K562 (cell line): ENCODE results near the gene APBB2. TPM values are rescaled to one million over a fixed set of nuclear protein-coding genes. Genes with fewer than 3 reads are reported as not detected.

Source experiments
- ATAC-seq: fragments of 200-7000 bp; cut with Tn5 transposase; 3 replicates; pipeline ENCODE4 v1.9.1; 2020; ENCODE audit warnings: moderate library complexity
- BruUV-seq: library from RNA; stranded (reverse); fragments of 400-500 nt; replicated peaks from 2 replicates; lab custom pipeline; 2021; lab: Mats Ljungman, UMichigan
- CTCF ChIA-PET: fragments of 300-600 bp; formaldehyde crosslinking; extraction: SDS; loops from one replicate; lab custom pipeline; 2021; ENCODE audit warnings: low intra/inter-chr PET ratio; lab: Yijun Ruan, JAX
- POLR2A ChIA-PET: fragments of 300-600, 350-650 bp; sonication (Branson Sonifier 250); formaldehyde crosslinking; extraction: SDS; loops from one replicate; lab custom pipeline; 2021; ENCODE audit warnings: antibody characterized with exemption, inconsistent platforms; lab: Yijun Ruan, JAX
- DNase-seq, 4 experiments: peaks; one replicate each; pipeline versions ENCODE4 v3.0.0 to v3.0.0-alpha.2; 2011 to 2018; ENCODE audit warnings: low spot score in 3 of 4, mixed read lengths in 3 of 4; ENCODE audit errors: extremely low read depth in 1 of 4
- FAIRE-seq: peaks from 2 replicates; lab custom pipeline; 2011; peaks lifted over from hg19 to GRCh38; lab: Jason Lieb, UNC
- H2AFZ ChIP-seq: 2 replicates; pipeline ENCODE4 v1.6.0; 2011; ENCODE audit warnings: low read depth, low read length, control low read depth, inconsistent platforms
- H3K27ac ChIP-seq: fragments of 200-600 bp; 3 replicates; pipeline ENCODE4 v1.8.0; 2011; ENCODE audit warnings: low read depth, mild to moderate bottlenecking, control low read depth, inconsistent platforms, low read length, moderate library complexity, mixed read lengths; ENCODE audit errors: extremely low read depth
- H3K27me3 ChIP-seq, 2 experiments: fragments of 300-600 bp in 1 of 2; 2 replicates in 1 of 2; 3 replicates in 1 of 2; pipeline versions ENCODE4 v1.6.0 to v1.8.0; 2011; ENCODE audit warnings: inconsistent platforms in 2 of 2, low read length in 2 of 2, mild to moderate bottlenecking in 1 of 2, mixed read lengths in 1 of 2, moderate library complexity in 1 of 2; ENCODE audit not compliant: control insufficient read depth in 2 of 2, insufficient read depth in 2 of 2
- H3K36me3 ChIP-seq: fragments of 300-600 bp; 3 replicates; pipeline ENCODE4 v1.8.0; 2011; ENCODE audit warnings: mild to moderate bottlenecking, low read length, inconsistent platforms; ENCODE audit not compliant: control insufficient read depth, insufficient read depth
- H3K4me1 ChIP-seq, 2 experiments: fragments of 200-600 bp in 1 of 2; replicated peaks in 1 of 2; 2 replicates in 1 of 2; 3 replicates in 1 of 2; pipeline versions ENCODE4 v1.5.1 to v1.8.0; 2011; ENCODE audit warnings: inconsistent platforms in 2 of 2, low read length in 2 of 2, mild to moderate bottlenecking in 1 of 2, mixed read lengths in 1 of 2, moderate library complexity in 1 of 2; ENCODE audit not compliant: control insufficient read depth in 2 of 2, insufficient read depth in 2 of 2
- H3K4me2 ChIP-seq: 2 replicates; pipeline ENCODE4 v1.6.1; 2011; ENCODE audit warnings: low read length, control low read depth, inconsistent platforms, mixed read lengths; ENCODE audit not compliant: insufficient read depth
- H3K4me3 ChIP-seq: fragments of 200-600 bp; sonication (generic), shearing (Covaris generic); 2 replicates; pipeline ENCODE4 v1.5.1; 2016; ENCODE audit warnings: control low read depth, inconsistent platforms
- H3K79me2 ChIP-seq: fragments of 200-600 bp; 3 replicates; pipeline ENCODE4 v1.8.0; 2011; ENCODE audit warnings: low read length, inconsistent platforms; ENCODE audit not compliant: control insufficient read depth, insufficient read depth
- H3K9ac ChIP-seq, 2 experiments: 2 replicates each; pipeline versions ENCODE4 v1.6.0 to v1.6.1; 2011; ENCODE audit warnings: low read depth in 2 of 2, low read length in 2 of 2, control low read depth in 1 of 2, inconsistent platforms in 1 of 2, mild to moderate bottlenecking in 1 of 2, mixed read lengths in 1 of 2; ENCODE audit not compliant: insufficient read depth in 1 of 2
- H3K9me1 ChIP-seq: one replicate; pipeline ENCODE4 v1.6.0; 2011; ENCODE audit warnings: inconsistent platforms, mild to moderate bottlenecking, low read length, moderate library complexity; ENCODE audit not compliant: control insufficient read depth, insufficient read depth
- H3K9me3 ChIP-seq: replicated peaks from 2 replicates; pipeline ENCODE4 v1.5.1; 2011; ENCODE audit warnings: low read depth, low read length, inconsistent platforms; ENCODE audit not compliant: control insufficient read depth, insufficient read depth
- H4K20me1 ChIP-seq: replicated peaks from 2 replicates; pipeline ENCODE4 v1.6.1; 2011; ENCODE audit warnings: low read length, inconsistent platforms, mixed read lengths; ENCODE audit not compliant: control insufficient read depth, insufficient read depth
- CCNT2 ChIP-seq: IDR thresholded peaks from 2 replicates; pipeline ENCODE4 v1.6.1; 2011; ENCODE audit warnings: borderline replicate concordance, low read depth, mild to moderate bottlenecking, moderate library complexity, mixed read lengths, low read length; ENCODE audit not compliant: insufficient read length; ENCODE audit errors: extremely low read depth
- CHCHD3 ChIP-seq: fragments of 250-450 bp; sonication (Bioruptor Pico); IDR thresholded peaks from 2 replicates; pipeline ENCODE4 v2.1.2; 2022; ENCODE audit warnings: mild to moderate bottlenecking
- CHD1 ChIP-seq: fragments of 200-600 bp; sonication (generic); IDR thresholded peaks from one replicate; pipeline ENCODE4 v1.6.1; 2012; ENCODE audit warnings: mild to moderate bottlenecking, moderate library complexity, low read length, inconsistent platforms
- ETS2 ChIP-seq: IDR thresholded peaks from 2 replicates; pipeline ENCODE4 v1.6.1; 2016; ENCODE audit warnings: borderline replicate concordance, missing genetic modification characterization, mild to moderate bottlenecking, moderate library complexity, missing compliant biosample characterization; ENCODE audit not compliant: poor library complexity, severe bottlenecking
- ILF3 ChIP-seq: fragments of 450-650 bp; IDR thresholded peaks from 2 replicates; pipeline ENCODE4 v1.6.1; 2018; ENCODE audit warnings: antibody characterized with exemption, mild to moderate bottlenecking, moderate library complexity, borderline replicate concordance
- KLF6 ChIP-seq: fragments of 250-450 bp; sonication (Bioruptor Pico); IDR thresholded peaks from 2 replicates; pipeline ENCODE4 v1.4.0; 2020; ENCODE audit warnings: mild to moderate bottlenecking, moderate library complexity, borderline replicate concordance
- MCM5 ChIP-seq: fragments of 450-650 bp; IDR thresholded peaks from 2 replicates; pipeline ENCODE4 v1.6.1; 2016; ENCODE audit warnings: low read depth
- NFIC ChIP-seq: fragments of 450-650 bp; IDR thresholded peaks from 2 replicates; pipeline ENCODE4 v1.6.1; 2017; ENCODE audit warnings: mild to moderate bottlenecking, inconsistent platforms
- NFRKB ChIP-seq: fragments of 450-650 bp; IDR thresholded peaks from 2 replicates; pipeline ENCODE4 v1.6.1; 2016; ENCODE audit warnings: low read depth
- PRMT5 ChIP-seq: sonication (generic); formaldehyde crosslinking; IDR thresholded peaks from 2 replicates; pipeline ENCODE4 v1.5.0; 2020; ENCODE audit warnings: missing genetic modification reagents
- ZNF23 ChIP-seq: fragments of 250-450 bp; sonication (Bioruptor Pico); IDR thresholded peaks from 2 replicates; pipeline ENCODE4 v1.4.0; 2020; ENCODE audit warnings: mild to moderate bottlenecking
- WGBS: fragments of 100-300 bp; shearing (Covaris generic); methylation state at CpG from one replicate; pipeline ENCODE4 v1.1.6; 2016; ENCODE audit warnings: low coverage, mixed read lengths; ENCODE audit not compliant: insufficient coverage; ENCODE audit errors: missing lambda C conversion rate; 5-methylcytosine and 5-hydroxymethylcytosine counted together
- in situ Hi-C: fragments of 300-500 bp; cut with MboI; formaldehyde crosslinking; loops from 4 replicates; pipeline ENCODE4 v1.15.0; 2018; ENCODE audit warnings: inconsistent platforms, mixed read lengths
- intact Hi-C: fragments of 100-400 bp; cut with micrococcal nuclease; formaldehyde crosslinking; loops from 2 replicates; pipeline ENCODE4 v1.14.2; 2022
- polyA plus RNA-seq, 8 experiments: library from polyadenylated mRNA; depleted of rRNA in 4 of 8; stranded (reverse) in 5 of 8; unstranded in 3 of 8; fragments of >200 nt; fragmentation: Nextera tagmentation in 2 of 8; fragmentation: Illumina TruSeq in 1 of 8; extraction: Ambion mirVana in 2 of 8; extraction: Trizol in 1 of 8; gene quantifications; 2 replicates each; pipeline versions ENCODE4 v1.2.1 to v1.2.3, GENCODE V29; 2011 to 2014; ENCODE audit warnings: inconsistent platforms in 1 of 8, missing spikeins in 1 of 8
- total RNA-seq, 7 experiments: library from RNA; depleted of rRNA in 6 of 7; stranded (reverse); fragments of >200 nt in 6 of 7; fragmentation: Illumina TruSeq in 2 of 7; extraction: Trizol in 2 of 7; gene quantifications; 2 replicates each; pipeline versions ENCODE4 v1.2.1 to v1.2.3, GENCODE V29; 2011 to 2021; ENCODE audit warnings: low replicate concordance in 1 of 7
- TF ChIP-seq, protein P1 (sequence below): sonication (generic); formaldehyde crosslinking; IDR thresholded peaks from 2 replicates; pipeline ENCODE4 v1.8.1; 2023; ENCODE audit warnings: mild to moderate bottlenecking, missing genetic modification reagents

Gene APBB2
- total and polyA plus RNA-seq, 9 of the 15 experiments (the other 6 are each of a cell fraction or from before 2014, with no cell fraction given), result 0.08 to 2.1 (median 1.4) TPM

DNA sequence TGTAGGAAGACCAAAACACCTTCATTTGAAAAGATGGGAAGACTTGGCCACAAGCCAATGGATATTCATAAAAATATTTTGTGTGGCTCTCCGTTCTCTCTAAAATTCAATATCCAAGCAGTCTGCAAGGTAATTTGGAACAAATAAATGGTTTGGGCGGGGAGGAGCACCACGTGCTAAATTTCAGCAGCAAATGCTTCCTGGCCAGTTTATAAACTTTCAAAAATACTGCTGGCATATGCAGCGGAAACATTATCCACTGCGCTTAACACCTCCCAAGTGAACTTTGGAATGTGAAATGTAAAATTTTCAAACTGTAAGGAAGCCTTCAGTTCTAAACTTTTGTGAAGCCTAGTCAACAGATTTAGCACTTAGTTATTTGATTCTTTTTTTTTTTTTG is 273.6 kb downstream of the APBB2 start:
- FAIRE-seq, result no peak
- no peaks in the 10 kb centered on the region for H4K20me1 ChIP-seq
- intact Hi-C loops (no loop called here), in situ Hi-C loops (no loop called here)
- peaks cover 0 to 11% of the 10 kb centered on the region in 2 experiments; a peak in 2 of 5 replicates for H3K27me3 ChIP-seq
- no peaks in the 10 kb centered on the region for H3K9me3 ChIP-seq
- no peak overlapping the region for H3K4me2 ChIP-seq
- ChIA-PET CTCF (no interaction called here), POLR2A (no interaction called here)
- DNase-seq, result no peak
- no peak overlapping the region for H3K9ac ChIP-seq
- no peak overlapping the region for H2AFZ ChIP-seq
- BruUV-seq, result no TSS peak
- ATAC-seq, result no peak
- 2% methylated on average over 5 of the region's 5 CpGs for WGBS
- H3K4me1 ChIP-seq, result no peaks in the 10 kb centered on the region
- H3K79me2 ChIP-seq, result no peaks in the 10 kb centered on the region
- no peaks in the 10 kb centered on the region for H3K9me1 ChIP-seq
- no peaks in the 10 kb centered on the region for H3K36me3 ChIP-seq
- no peak overlapping the region for H3K4me3 ChIP-seq
- H3K27ac ChIP-seq, result no peak overlapping the region
- TF ChIP-seq, protein P1, sequence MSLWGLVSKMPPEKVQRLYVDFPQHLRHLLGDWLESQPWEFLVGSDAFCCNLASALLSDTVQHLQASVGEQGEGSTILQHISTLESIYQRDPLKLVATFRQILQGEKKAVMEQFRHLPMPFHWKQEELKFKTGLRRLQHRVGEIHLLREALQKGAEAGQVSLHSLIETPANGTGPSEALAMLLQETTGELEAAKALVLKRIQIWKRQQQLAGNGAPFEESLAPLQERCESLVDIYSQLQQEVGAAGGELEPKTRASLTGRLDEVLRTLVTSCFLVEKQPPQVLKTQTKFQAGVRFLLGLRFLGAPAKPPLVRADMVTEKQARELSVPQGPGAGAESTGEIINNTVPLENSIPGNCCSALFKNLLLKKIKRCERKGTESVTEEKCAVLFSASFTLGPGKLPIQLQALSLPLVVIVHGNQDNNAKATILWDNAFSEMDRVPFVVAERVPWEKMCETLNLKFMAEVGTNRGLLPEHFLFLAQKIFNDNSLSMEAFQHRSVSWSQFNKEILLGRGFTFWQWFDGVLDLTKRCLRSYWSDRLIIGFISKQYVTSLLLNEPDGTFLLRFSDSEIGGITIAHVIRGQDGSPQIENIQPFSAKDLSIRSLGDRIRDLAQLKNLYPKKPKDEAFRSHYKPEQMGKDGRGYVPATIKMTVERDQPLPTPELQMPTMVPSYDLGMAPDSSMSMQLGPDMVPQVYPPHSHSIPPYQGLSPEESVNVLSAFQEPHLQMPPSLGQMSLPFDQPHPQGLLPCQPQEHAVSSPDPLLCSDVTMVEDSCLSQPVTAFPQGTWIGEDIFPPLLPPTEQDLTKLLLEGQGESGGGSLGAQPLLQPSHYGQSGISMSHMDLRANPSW (CRISPR knock-in tag), result no peak
- TF ChIP-seq NFIC, result peak; percentile 40; the same call in 1 of the 2 replicates
- TF ChIP-seq, all 486 proteins: peak for 1

DNA sequence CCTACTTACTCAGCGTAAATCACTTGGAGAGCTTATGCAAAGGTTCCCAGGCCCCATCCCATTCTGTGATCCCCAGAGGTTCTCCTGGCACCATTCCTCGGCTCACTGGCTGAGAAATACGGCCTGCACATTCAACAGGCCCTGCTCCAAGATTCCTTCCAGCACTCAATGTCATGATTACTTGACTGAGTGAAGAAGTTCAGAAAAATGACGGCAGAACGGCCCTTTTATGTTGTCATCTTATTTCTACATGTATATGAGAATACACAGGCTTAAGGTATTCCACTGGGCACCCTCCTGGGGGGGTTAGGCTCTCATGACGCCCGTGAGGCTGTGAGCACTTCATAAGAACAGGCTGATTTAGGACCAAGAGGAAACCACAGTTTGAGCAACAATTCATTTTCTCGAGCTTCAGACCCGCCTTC is 274.0 kb downstream of the APBB2 start:
- DNase-seq (no peak), ATAC-seq (no peak), FAIRE-seq (no peak)
- no peak overlapping the region for H3K4me3 ChIP-seq
- WGBS, result 3% methylated on average over 9 of the region's 9 CpGs
- in situ Hi-C loops (no loop called here), intact Hi-C loops (no loop called here)
- H3K9ac ChIP-seq, result no peak overlapping the region
- POLR2A ChIA-PET, result no interaction called here
- BruUV-seq, result no TSS peak
- CTCF ChIA-PET, result no interaction called here
- H4K20me1 ChIP-seq, result no peaks in the 10 kb centered on the region
- H2AFZ ChIP-seq, result no peak overlapping the region
- H3K4me2 ChIP-seq, result no peak overlapping the region
- peaks cover 0 to 11% of the 10 kb centered on the region in 2 experiments; a peak in 2 of 5 replicates for H3K27me3 ChIP-seq
- H3K9me3 ChIP-seq, result no peaks in the 10 kb centered on the region
- H3K4me1 ChIP-seq, result no peaks in the 10 kb centered on the region
- TF ChIP-seq CCNT2 (no peak), MCM5 (no peak), CHD1 (no peak), ETS2 (tag) (no peak), NFRKB (no peak), CHCHD3 (CRISPR knock-in tag) (no peak), PRMT5 (CRISPR knock-in tag) (no peak), ILF3 (no peak), KLF6 (CRISPR knock-in tag) (no peak), ZNF23 (no peak)
- H3K9me1 ChIP-seq, result no peaks in the 10 kb centered on the region
- no peak overlapping the region for H3K27ac ChIP-seq
- no peaks in the 10 kb centered on the region for H3K36me3 ChIP-seq
- no peaks in the 10 kb centered on the region for H3K79me2 ChIP-seq
